DND-41 (cell line): Measurements from ENCODE around the gene DLX5.

Experiments
- ATAC-seq: fragments of 200-7000 bp; cut with Tn5 transposase; 3 replicates; pipeline ENCODE4 v1.9.1; 2021; ENCODE audit warnings: low read depth; ENCODE audit not compliant: insufficient read depth
- DNase-seq: peaks from one replicate; pipeline ENCODE4 v3.0.0-alpha.2; 2020
- H2AFZ ChIP-seq: 2 replicates; pipeline ENCODE4 v1.6.0; 2012; ENCODE audit warnings: low read depth, low read length
- H3K27ac ChIP-seq: 2 replicates; pipeline ENCODE4 v1.5.1; 2012; ENCODE audit warnings: low read length, inconsistent platforms
- H3K27me3 ChIP-seq: fragments of 200-600 bp; sonication (generic); 2 replicates; pipeline ENCODE4 v1.6.0; 2012; ENCODE audit warnings: low read length, mild to moderate bottlenecking, inconsistent platforms; ENCODE audit not compliant: insufficient read depth, poor library complexity
- H3K36me3 ChIP-seq: 2 replicates; pipeline ENCODE4 v1.5.1; 2012; ENCODE audit warnings: low read length, inconsistent platforms; ENCODE audit not compliant: insufficient read depth
- H3K4me1 ChIP-seq: 2 replicates; pipeline ENCODE4 v1.5.1; 2012; ENCODE audit warnings: mild to moderate bottlenecking, low read length; ENCODE audit not compliant: insufficient read depth
- H3K4me2 ChIP-seq: 2 replicates; pipeline ENCODE4 v1.6.0; 2012; ENCODE audit warnings: mild to moderate bottlenecking, moderate library complexity, low read length, inconsistent platforms; ENCODE audit not compliant: insufficient read depth
- H3K4me3 ChIP-seq, 2 experiments: fragments of 200-600 bp in 1 of 2; shearing (Covaris generic) in 1 of 2; 2 replicates each; pipeline ENCODE4 v1.5.1; 2012 to 2016; ENCODE audit warnings: inconsistent platforms in 2 of 2, low read length in 2 of 2, mild to moderate bottlenecking in 2 of 2, low read depth in 1 of 2, moderate library complexity in 1 of 2
- H3K79me2 ChIP-seq: 2 replicates; pipeline ENCODE4 v1.6.0; 2012; ENCODE audit warnings: low read length, inconsistent platforms; ENCODE audit not compliant: insufficient read depth
- H3K9ac ChIP-seq: 2 replicates; pipeline ENCODE4 v1.6.0; 2012; ENCODE audit warnings: low read depth, mild to moderate bottlenecking, inconsistent platforms, low read length, moderate library complexity
- H3K9me3 ChIP-seq: 2 replicates; pipeline ENCODE4 v1.5.1; 2012; ENCODE audit warnings: low read length, moderate library complexity, mild to moderate bottlenecking, inconsistent platforms; ENCODE audit not compliant: insufficient read depth, severe bottlenecking
- H4K20me1 ChIP-seq: 2 replicates; pipeline ENCODE4 v1.6.0; 2012; ENCODE audit warnings: low read length; ENCODE audit not compliant: insufficient read depth
- EZH2 ChIP-seq: IDR thresholded peaks from 3 replicates; pipeline ENCODE4 v1.6.1; 2012; ENCODE audit warnings: borderline replicate concordance, low read depth, mild to moderate bottlenecking, moderate library complexity, low read length, inconsistent platforms; ENCODE audit not compliant: severe bottlenecking
- TF ChIP-seq, protein P1 (sequence below): IDR thresholded peaks from 2 replicates; pipeline ENCODE4 v1.5.1; 2012; ENCODE audit warnings: borderline replicate concordance, low read length, moderate library complexity, mild to moderate bottlenecking; ENCODE audit not compliant: poor library complexity, severe bottlenecking; ENCODE audit errors: extremely low read depth

DLX5 gene

DNA sequence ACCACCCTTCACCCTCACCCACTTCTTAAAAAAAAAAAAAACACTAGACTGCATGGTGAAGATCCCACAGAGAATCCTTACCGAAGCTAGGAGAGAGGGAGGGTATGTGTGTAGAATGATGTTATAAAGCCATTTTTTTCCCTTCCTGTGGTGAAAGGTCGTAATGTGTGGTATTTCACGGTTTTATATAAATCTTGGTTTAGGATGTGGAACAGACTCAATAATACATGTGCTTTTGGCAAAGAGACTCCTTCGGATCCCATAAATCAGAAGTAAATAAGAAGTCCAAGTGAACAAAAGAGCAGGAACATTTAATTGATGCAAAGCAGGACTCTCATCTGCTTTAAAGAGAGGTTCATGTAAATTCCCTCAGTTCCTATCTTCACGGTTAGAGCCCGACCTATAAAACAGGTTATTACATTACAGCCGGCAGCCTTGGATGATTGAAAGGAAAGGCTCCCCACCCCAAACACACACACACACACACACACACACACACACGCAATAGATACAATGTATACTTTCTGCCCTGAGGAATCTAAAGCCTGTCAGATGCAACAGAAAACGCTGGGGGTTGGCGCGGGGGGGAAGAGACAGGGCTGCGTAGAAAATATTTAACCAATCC is 8.8 kb downstream of the DLX5 start:
- Histone ChIP-seq H3K9me3 (no peaks in the 10 kb centered on the region), H3K9ac (no peak overlapping the region), H4K20me1 (no peaks in the 10 kb centered on the region), H3K27ac (no peak overlapping the region), H3K4me2 (no peak overlapping the region), H3K4me1 (no peaks in the 10 kb centered on the region), H2AFZ (no peak overlapping the region), H3K4me3 (no peak overlapping the region), H3K27me3 (peaks cover 5% of the 10 kb centered on the region), H3K36me3 (no peaks in the 10 kb centered on the region), H3K79me2 (no peaks in the 10 kb centered on the region)
- no peak for DNase-seq
- no peak for ATAC-seq
- TF ChIP-seq EZH2 = no peak
- TF ChIP-seq, protein P1, sequence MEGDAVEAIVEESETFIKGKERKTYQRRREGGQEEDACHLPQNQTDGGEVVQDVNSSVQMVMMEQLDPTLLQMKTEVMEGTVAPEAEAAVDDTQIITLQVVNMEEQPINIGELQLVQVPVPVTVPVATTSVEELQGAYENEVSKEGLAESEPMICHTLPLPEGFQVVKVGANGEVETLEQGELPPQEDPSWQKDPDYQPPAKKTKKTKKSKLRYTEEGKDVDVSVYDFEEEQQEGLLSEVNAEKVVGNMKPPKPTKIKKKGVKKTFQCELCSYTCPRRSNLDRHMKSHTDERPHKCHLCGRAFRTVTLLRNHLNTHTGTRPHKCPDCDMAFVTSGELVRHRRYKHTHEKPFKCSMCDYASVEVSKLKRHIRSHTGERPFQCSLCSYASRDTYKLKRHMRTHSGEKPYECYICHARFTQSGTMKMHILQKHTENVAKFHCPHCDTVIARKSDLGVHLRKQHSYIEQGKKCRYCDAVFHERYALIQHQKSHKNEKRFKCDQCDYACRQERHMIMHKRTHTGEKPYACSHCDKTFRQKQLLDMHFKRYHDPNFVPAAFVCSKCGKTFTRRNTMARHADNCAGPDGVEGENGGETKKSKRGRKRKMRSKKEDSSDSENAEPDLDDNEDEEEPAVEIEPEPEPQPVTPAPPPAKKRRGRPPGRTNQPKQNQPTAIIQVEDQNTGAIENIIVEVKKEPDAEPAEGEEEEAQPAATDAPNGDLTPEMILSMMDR = no peak

GRCh38 chr7:97015279-97015678 is 9.4 kb downstream of the DLX5 start:
- no peak overlapping the region for H3K4me2 ChIP-seq
- H3K9ac ChIP-seq = no peak overlapping the region
- TF ChIP-seq EZH2 = no peak
- TF ChIP-seq, protein P1 = no peak
- no peaks in the 10 kb centered on the region for H3K9me3 ChIP-seq
- no peaks in the 10 kb centered on the region for H3K79me2 ChIP-seq
- no peak for ATAC-seq
- no peak overlapping the region for H3K4me3 ChIP-seq
- peaks cover 5% of the 10 kb centered on the region for H3K27me3 ChIP-seq
- H3K4me1 ChIP-seq = no peaks in the 10 kb centered on the region
- H2AFZ ChIP-seq = no peak overlapping the region
- no peak overlapping the region for H3K27ac ChIP-seq
- no peaks in the 10 kb centered on the region for H3K36me3 ChIP-seq
- DNase-seq = no peak
- H4K20me1 ChIP-seq = no peaks in the 10 kb centered on the region

- Histone ChIP-seq H3K4me1 (no peaks in the 10 kb centered on the region), H3K27me3 (peaks cover 5% of the 10 kb centered on the region)
- ATAC-seq = no peak
Observed at GRCh38 chr7:97014145-97014750, 10.4 kb downstream of the DLX5 start.

More at GRCh38 chr7:97014145-97014750, 10.4 kb downstream of the DLX5 start:
- no peak overlapping the region for H3K4me2 ChIP-seq
- TF ChIP-seq, protein P1 = no peak
- TF ChIP-seq EZH2 = no peak
- H2AFZ ChIP-seq = no peak overlapping the region
- H3K36me3 ChIP-seq = no peaks in the 10 kb centered on the region
- no peak for DNase-seq
- no peaks in the 10 kb centered on the region for H4K20me1 ChIP-seq
- H3K4me3 ChIP-seq = no peak overlapping the region
- no peak overlapping the region for H3K27ac ChIP-seq
- H3K79me2 ChIP-seq = no peaks in the 10 kb centered on the region
- H3K9ac ChIP-seq = no peak overlapping the region
- H3K9me3 ChIP-seq = no peaks in the 10 kb centered on the region
